Adipocyte (in vitro differentiated cells): ENCODE results near the gene KIRREL1.
A peak's percentile ranks its signal among the peaks of the same experiment; 100 is the strongest.

Experiments
- DNase-seq: peaks from one replicate; pipeline ENCODE4 v3.0.0-alpha.2; 2015; ENCODE audit warnings: low read depth
- H3K27me3 ChIP-seq: replicated peaks from 2 replicates; pipeline ENCODE4 v1.7.0; 2013; ENCODE audit warnings: mild to moderate bottlenecking, low read length, moderate library complexity; ENCODE audit not compliant: control insufficient read depth, insufficient read depth
- H3K36me3 ChIP-seq: 2 replicates; pipeline ENCODE4 v1.7.0; 2013; ENCODE audit warnings: low read length, mild to moderate bottlenecking, moderate library complexity; ENCODE audit not compliant: control insufficient read depth, insufficient read depth, severe bottlenecking
- H3K4me1 ChIP-seq: 2 replicates; pipeline ENCODE4 v1.7.0; 2013; ENCODE audit warnings: mild to moderate bottlenecking, low read length, moderate library complexity; ENCODE audit not compliant: control insufficient read depth, insufficient read depth
- H3K4me3 ChIP-seq: 2 replicates; pipeline ENCODE4 v1.7.0; 2013; ENCODE audit warnings: mild to moderate bottlenecking, low read length, moderate library complexity
- H3K9ac ChIP-seq: 2 replicates; pipeline ENCODE4 v1.7.0; 2013; ENCODE audit warnings: mild to moderate bottlenecking, low read length, moderate library complexity
- H3K9me3 ChIP-seq: 2 replicates; pipeline ENCODE4 v1.7.0; 2013; ENCODE audit warnings: mild to moderate bottlenecking, low read length, moderate library complexity; ENCODE audit not compliant: control insufficient read depth

The KIRREL1 gene

DNA sequence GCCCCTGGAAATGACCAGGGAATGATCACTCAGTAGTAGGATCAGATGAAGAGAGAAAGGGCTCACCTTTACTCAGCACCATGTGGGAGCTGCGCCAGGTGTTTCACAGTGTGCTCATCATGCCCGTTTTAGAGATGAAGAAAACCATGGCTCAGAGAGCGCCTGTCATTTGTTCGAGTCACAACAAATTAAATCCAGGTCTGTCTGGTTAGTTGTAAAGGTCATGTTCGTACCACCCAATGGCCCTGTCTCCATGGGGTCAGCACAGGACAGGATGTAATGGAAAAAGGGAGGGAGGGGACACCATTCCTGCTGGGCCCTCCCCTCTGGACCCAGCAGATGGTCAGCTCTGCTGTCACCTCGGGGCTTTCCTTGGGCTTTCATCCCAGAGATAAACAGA is 15.2 kb downstream of the KIRREL1 start:
- Histone ChIP-seq H3K9ac (peak overlapping the region; percentile 89), H3K4me3 (no peak overlapping the region), H3K36me3 (peaks cover 23% of the 10 kb centered on the region), H3K9me3 (no peaks in the 10 kb centered on the region), H3K27me3 (no peaks in the 10 kb centered on the region), H3K4me1 (peaks cover 86% of the 10 kb centered on the region)
- no peak for DNase-seq

DNA sequence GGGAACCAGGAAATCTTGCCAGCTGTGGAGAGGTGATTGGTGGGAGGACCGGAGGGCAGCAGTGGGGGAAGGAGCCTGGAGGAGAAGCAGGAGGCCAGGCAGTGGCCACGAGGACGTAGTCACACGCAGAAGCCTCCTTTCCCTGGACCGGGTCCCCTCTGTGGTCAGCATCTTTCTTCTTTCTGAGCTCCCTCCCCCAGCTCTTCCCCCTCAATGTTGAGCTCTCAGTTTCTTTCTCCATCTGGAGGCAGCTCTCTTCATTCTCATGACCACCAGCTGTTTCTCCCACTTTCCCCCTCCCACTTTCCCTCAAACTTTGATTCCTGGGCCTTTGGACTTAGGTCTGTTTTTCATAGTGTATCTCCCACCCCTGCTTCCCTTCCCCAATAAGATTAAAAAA is 18.3 kb downstream of the KIRREL1 start:
- peak overlapping the region; percentile 88 for H3K9ac ChIP-seq
- peaks cover 79% of the 10 kb centered on the region for H3K4me1 ChIP-seq
- H3K9me3 ChIP-seq: no peaks in the 10 kb centered on the region
- DNase-seq: no peak
- H3K27me3 ChIP-seq: no peaks in the 10 kb centered on the region
- peaks cover 11% of the 10 kb centered on the region for H3K36me3 ChIP-seq
- peak overlapping the region; percentile 60 for H3K4me3 ChIP-seq

- Histone ChIP-seq H3K9ac (no peak overlapping the region), H3K36me3 (peaks cover 10% of the 10 kb centered on the region), H3K4me1 (peaks cover 78% of the 10 kb centered on the region), H3K27me3 (no peaks in the 10 kb centered on the region), H3K9me3 (no peaks in the 10 kb centered on the region), H3K4me3 (no peak overlapping the region)
- DNase-seq: peak; percentile 65
Observed at GRCh38 chr1:158013840-158014730, 20.6 kb downstream of the KIRREL1 start.

DNA sequence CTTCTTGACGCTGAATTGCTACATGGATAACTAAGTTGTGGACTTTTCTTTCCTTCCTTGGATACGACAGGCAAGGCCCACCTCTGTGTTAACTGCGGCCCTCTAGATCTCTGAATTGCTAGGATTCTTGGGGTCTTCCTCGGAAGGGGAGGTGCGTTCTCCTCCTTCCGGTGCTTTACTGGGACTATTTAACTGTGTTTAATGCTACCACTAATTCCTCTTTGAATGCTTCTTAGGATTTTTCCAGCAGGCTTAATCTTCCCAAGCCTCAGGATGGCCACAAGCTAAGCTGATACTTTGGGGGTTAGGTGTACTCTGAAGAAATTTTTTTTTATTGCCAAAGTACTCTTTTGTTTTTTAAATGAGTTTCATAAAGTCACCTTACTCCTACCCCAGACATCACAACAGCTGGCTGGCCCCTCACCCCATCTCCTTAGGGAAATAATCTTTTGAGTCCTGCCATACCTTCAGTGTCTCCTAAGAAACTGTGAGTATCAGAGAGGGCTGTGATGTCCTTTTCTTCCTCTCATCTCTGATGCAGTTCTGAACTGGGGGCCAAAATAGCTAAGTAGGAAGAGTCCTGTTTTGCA is 21.4 kb downstream of the KIRREL1 start:
- Histone ChIP-seq H3K4me1 (peaks cover 78% of the 10 kb centered on the region), H3K36me3 (peaks cover 10% of the 10 kb centered on the region), H3K9ac (no peak overlapping the region), H3K27me3 (no peaks in the 10 kb centered on the region), H3K4me3 (peak overlapping the region; percentile 6), H3K9me3 (no peaks in the 10 kb centered on the region)
- no peak for DNase-seq

- no peak overlapping the region for H3K4me3 ChIP-seq
- DNase-seq: no peak
- peaks cover 81% of the 10 kb centered on the region for H3K4me1 ChIP-seq
Observed at GRCh38 chr1:158016651-158017335, 23.3 kb downstream of the KIRREL1 start.

DNA sequence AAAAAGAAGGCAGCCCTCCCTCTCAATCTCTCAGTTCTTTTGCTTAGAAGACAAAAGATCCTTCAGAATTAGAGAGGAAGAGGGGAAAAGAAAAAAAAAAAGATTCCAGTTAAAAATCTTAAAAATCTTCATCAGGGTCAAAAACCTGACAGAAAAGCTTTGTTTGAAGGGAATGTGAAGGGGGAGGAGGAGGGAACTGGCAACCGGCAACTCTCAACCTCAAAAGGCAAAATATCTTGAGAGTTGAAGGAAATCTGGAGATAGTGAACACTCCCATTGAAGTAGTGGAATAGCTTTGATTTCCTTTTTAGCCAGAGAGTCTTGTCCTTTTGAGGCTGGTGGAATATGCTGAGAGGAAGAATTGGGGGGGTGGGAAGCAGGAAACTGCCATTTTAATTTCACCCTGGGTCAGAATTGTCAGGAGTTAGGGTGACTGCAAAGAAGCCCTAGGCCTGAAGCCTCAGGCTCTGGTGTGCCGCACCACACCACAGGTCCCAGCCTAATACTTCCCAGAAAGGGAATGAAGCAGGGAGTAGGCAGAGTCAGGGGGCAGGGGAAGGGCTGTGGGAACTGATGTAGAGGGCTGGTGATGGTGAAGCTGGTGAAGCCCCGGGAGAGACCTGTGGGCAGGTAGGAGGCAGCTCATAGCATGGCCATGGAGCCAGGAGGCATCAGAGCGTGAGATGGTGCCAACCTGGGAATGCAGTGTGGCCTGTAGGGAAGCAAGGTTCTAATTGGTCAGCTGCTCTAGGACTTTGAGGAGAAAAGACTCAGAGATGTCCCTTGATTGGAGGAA is 24.6 kb downstream of the KIRREL1 start:
- no peak for DNase-seq
- Histone ChIP-seq H3K36me3 (peaks cover 10% of the 10 kb centered on the region), H3K4me3 (peak overlapping the region; percentile 46), H3K27me3 (no peaks in the 10 kb centered on the region), H3K9ac (peak overlapping the region; percentile 81), H3K4me1 (peaks cover 83% of the 10 kb centered on the region), H3K9me3 (no peaks in the 10 kb centered on the region)

More at GRCh38 chr1:158016651-158017335, 23.3 kb downstream of the KIRREL1 start:
- Histone ChIP-seq H3K9me3 (no peaks in the 10 kb centered on the region), H3K36me3 (peaks cover 10% of the 10 kb centered on the region), H3K9ac (no peak overlapping the region), H3K27me3 (no peaks in the 10 kb centered on the region)

DNA sequence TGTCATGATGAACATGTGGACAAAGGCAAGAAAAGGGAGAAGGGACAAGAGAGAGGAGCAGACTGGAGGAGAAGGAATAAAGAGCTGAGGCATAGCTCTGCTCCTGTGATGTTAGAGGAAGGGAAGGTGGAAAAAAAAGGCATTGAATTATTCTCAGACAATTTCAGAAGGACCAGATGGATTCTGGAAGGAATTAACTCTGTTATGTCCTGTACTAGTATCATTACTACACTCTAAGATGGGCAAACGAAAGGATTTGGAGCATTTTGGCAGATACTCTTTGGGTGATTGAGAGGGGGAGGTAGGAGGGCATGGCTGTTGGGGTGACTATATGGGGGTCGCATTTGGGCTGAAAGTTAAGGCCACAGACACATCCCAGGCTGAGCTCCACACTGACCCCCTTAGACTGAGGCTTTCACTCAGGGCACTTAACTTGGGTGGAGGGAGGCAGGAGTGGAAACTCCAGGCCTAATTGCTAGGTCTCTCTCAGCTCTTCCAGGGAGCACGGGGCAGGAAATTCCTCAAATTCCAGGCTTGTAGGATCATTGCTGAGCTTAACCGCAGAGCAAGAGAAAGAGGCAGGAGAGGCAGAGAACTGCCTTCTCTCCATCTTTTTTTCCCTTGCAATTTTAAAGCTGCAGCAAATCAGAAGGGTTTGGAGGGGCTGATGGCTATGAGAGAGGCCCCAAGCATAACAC is 25.9 kb downstream of the KIRREL1 start:
- peaks cover 93% of the 10 kb centered on the region for H3K4me1 ChIP-seq
- H3K36me3 ChIP-seq: peaks cover 4% of the 10 kb centered on the region
- peak overlapping the region; percentile 81 for H3K9ac ChIP-seq
- no peaks in the 10 kb centered on the region for H3K9me3 ChIP-seq
- DNase-seq: peak; percentile 95
- no peaks in the 10 kb centered on the region for H3K27me3 ChIP-seq
- H3K4me3 ChIP-seq: peak overlapping the region; percentile 69

DNA sequence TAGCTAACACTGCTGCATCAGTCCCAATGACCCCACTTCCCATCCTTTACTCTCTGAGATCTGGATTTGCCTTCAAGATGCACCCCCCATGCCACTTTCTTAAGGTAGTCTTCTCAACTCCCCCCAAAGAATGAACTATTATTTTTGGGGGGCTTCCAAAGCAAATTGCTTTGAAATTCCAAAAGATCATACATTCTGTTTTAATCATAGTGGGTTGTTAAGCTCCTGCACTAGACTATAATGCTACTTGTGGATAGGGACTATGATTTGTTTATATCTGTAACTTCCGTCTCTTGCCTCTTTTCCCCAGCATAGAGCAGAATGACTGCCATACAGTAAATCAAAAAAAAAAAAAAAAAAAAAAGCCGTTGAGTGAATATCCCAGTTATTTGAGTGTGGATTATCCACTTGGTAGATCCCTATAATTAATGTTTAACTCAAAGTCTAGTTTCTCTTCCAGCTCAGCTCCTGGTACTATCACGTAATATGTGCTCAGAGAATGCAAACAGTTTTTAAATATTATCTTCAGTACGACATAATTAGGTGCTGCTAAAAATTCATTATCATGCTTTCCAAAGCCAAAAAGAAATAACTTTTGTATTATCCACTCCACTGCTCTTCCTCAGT is 26.9 kb downstream of the KIRREL1 start:
- H3K9me3 ChIP-seq: no peaks in the 10 kb centered on the region
- H3K9ac ChIP-seq: peak overlapping the region; percentile 81
- no peak for DNase-seq
- H3K4me3 ChIP-seq: peak overlapping the region; percentile 69
- no peaks in the 10 kb centered on the region for H3K27me3 ChIP-seq
- H3K36me3 ChIP-seq: no peaks in the 10 kb centered on the region
- peaks cover 95% of the 10 kb centered on the region for H3K4me1 ChIP-seq

GRCh38 chr1:158020886-158021620 is 27.6 kb downstream of the KIRREL1 start:
- Histone ChIP-seq H3K36me3 (no peaks in the 10 kb centered on the region), H3K9ac (peak overlapping the region; percentile 81), H3K27me3 (no peaks in the 10 kb centered on the region), H3K9me3 (no peaks in the 10 kb centered on the region), H3K4me3 (peak overlapping the region; percentile 21), H3K4me1 (peaks cover 95% of the 10 kb centered on the region)
- peak; percentile 54 for DNase-seq
